GM18520 (cell line): ENCODE measurements around the gene ASPA.

Experiments used
- ATAC-seq: cut with Tn5 transposase; IDR thresholded peaks from one replicate; pipeline ENCODE4 v1.9.1; 2021; ENCODE audit not compliant: unreplicated experiment

ASPA gene

DNA sequence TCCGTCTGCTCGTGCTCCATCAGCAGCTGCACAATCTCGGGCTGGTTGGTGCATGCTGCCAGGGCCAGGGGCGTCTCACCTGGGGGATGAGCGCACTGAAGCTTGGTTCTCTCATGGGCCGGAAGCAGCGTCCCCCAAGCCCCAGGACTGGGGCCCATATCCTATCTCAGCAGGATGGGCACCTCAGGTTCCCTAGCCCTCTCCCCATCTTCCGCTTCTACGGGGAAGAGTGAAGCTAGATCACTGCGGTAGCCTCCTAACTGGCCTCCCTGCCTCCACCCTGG lies 57.0 kb downstream of the ASPA start:
- no peak for ATAC-seq

DNA sequence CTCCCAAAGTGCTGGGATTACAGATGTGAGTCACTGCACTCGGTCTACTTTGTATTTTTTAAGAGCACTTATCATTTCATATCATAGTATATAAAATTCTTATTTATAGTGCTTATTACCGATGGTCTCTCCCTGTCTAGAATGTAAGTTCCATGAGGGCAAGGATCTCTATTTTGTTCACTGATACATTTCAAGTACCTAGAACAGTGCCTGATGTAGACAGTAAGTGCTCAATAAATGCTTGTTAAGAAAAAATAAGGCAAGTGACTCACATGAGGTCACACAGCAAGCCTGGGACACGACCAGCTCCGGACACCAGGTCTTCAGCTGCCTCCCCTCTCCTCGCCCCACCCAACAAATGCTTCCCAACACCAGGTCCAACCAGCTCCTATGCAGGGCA lies 58.0 kb downstream of the ASPA start:
- no peak for ATAC-seq

DNA sequence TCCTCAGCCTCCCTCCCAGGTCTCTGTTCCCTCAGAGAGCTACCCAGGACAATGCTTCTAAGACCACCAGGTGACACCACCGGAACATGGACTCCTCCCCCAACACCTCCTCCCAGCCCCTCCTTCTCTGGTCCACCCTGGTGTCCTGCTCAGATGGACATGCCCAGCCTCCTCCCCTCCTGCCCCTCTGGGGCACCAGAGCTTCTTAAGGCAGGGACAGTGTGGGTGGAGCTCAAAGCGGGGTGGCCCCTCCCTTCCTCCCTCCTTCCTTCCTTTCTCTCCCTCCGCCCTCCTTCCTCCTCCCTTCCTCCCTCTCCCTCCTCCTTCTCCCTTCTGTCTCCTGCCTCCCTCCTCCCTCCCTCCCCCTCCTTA lies 59.1 kb downstream of the ASPA start:
- ATAC-seq: no peak

DNA sequence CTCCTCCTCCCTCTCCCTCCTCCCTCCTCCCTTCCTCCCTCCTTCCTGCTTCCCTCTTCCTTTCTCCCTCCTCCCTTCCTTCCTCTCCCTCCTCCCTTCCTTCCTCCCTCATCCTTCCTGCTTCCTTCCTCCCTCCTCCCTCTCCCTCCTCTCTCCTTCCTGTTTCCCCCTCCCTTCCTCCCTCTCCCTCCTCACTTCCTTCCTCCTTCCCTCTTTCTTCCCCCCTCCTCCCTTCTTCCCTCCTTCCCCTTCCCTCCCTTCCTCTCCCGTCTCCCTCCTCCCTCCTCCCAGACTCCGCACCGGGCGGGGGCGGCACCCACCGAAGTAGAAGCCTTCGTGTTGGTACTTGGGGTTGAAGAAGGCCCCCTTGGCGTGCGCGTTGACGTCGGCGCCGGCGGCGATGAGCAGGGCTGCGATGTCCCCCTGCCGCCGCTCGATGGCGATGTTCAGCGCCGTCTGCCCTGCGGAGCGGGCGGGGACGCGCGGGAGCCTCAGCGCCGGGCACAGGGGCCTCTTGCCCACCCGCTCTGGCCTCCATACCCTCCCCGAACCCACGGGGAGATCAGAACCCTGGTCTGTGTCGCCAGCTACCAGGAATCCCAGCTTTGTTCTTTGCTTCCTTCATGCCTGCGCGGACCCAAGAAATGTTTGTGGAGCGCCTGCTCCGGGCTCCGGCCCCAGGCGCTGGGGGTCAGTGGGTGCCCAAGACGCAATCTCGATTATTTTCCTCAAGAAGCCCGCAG lies 59.6 kb downstream of the ASPA start:
- ATAC-seq: no peak

DNA sequence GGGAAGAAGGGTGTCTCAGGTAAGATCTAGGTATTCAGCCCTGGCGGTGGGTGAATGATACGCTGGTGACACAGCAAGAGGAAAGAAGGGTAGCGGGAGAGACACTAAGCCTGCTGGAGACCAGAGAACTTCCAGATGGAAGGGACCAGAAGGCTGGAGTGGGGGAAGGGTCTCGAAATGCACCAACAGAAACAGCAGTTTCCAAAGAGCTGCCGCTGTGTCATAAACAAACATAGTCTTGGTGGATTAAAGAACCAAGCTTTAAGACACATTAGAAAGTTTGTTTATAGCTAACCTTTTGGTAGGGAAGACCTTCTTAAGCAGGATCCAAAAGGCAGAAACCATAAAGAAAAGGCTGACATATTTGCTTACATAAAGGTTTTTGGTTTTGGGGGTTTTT lies 60.9 kb downstream of the ASPA start:
- no peak for ATAC-seq

DNA sequence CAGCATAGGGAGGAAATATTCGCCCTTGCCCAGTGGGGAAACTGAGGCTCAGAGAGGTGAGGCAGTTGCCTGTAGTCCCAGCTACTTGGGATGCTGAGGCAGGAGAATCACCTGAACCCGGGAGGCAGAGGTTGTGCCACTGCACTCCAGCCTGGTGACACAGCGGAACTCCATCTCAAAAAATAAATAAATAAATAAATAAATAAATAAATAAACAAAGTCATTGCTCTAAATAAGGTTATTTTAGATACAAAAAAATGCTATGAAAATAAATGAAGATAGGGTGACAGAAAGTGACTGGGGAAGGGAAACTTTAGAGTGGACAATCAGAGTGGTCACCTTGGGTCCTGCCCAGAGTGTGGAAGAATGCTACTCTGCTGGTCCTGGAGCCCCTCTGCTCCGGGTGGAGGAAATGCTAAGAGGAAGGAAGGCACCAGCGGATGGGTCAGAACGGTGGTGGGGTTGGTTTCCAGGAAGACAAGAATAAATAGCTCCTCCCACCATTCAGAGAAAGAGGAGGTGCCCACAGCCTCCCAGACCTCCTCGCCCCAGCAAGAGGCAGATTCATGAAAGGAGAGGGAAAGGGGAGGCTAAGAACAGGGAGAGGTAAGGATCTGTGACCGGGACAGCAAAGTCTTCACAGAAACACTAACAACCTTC lies 64.2 kb downstream of the ASPA start:
- ATAC-seq: no peak

DNA sequence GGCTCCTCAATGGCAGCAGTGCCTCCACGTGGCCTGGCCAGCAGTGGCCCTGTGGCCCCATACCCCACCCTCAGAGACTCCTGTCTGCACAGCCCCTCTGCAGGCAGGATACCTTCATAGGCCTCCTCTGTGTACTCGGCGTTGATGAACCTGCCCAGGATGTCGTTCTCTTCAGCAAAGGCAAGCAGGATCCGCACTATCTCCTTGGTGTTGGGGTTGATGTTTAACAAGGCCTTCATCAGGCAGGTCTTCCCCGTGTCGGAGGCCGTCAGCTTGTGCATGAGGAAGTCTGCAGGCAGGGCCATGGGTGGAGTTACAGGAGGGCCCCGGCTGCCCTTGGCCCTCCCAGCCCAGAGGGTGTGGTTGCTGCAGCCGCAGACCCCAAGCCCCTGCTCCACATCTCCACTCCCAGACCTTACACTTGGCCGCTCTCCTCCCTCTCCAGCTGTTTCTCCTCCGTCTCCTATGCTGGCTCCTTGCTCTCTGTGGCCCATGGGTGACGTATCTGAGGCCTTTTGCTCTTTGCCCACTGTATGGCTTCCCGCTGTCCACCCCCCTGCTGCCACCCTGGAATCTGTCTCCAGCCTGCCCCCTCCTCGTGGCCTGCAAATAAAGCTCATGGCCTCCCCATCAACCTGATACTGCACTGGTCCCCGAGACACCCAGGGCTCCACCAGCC lies 66.8 kb downstream of the ASPA start:
- ATAC-seq: no peak

DNA sequence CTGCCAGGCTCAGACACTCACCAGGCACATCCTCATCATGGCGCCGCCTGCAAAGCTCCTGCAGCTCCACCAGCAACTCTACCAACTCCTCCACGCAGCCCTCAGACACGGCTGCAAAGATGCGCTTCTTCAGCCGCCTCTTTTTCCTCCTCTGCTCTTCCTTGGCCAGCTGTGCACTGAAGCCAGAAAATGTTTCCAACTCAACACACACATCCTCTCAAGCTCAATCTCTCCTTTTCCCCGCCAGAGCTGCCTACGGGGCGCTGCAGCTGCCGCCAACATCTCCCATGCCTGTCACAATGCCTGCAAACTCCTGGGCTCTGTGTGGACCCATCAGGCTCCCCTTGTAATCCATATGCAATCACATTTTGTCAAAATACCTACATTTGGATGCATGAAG lies 67.7 kb downstream of the ASPA start:
- no peak for ATAC-seq

DNA sequence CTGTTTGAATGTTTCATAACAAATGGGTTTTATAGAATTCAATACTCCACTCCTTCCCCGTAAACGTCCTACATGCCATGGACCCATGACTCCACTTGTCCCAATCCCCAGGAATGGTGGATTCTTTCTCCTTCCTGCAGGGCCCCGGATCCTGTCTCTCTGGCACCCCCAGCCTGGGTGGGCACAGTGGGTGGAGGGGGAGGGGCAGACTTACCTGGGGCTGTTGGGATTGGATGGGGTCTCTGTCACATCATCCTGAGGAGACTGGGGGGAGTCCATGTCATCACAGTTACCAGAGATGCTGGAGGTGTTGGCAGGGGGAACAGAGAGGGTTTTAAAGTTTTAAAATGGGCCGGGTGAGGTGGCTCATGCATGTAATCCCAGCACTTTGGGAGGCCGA lies 68.6 kb downstream of the ASPA start:
- ATAC-seq: no peak

DNA sequence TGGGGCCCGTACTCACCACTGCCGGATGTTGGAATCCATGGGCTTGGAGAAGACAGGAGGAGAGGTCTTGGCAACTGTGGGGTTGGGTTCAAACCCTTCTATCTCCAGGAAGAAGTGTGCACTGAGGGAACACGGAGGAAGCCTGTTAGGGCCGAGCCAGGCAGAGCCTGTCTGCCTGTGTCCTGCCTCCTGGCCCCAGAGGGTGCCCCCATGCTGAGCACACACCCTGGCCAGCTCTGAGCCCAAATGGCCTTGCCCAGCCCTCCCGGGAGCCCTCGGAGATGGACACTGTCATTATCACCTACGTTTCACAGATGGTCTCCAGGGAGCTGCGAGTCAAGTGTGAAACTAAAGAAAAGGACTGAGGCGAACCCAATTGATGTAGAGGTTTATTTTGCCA lies 69.4 kb downstream of the ASPA start:
- no peak for ATAC-seq

DNA sequence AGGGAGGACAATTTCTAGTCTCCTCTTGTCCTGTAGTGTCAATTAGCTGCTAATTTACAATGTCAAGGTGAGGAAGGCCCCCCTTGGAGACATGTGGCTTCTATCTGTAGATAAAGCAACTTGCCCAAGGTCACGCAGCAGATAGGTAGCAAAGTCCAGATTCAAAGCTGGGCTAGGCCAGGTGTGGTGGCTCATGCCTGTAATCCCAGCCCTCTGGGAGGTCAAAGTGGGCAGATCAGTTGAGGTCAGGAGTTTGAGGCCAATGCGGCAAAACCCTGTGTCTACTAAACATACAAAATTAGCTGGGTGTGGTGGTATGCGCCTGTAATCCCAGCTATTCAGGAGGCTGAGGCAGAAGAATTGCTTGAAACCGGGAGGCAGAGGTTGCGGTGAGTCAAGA lies 70.7 kb downstream of the ASPA start:
- ATAC-seq: no peak

DNA sequence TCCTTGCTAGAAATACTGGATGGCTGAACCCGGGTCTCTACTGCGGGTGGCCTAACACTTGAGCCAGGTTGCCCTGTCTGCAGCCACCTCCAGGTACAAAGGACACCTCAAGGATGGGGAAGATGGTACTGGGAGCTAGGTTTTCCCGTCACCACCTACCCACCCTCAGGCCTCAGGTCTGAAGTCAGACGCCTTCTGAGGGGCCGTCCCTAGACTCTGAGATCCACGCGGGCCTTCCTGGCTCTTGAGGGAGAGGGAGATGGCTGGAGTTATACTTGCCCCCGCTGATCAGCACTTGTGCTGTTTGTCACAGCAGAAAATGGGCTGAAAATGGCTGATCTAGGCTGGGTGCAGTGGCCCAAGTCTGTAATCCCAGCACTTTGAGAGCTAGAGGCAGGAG lies 71.2 kb downstream of the ASPA start:
- no peak for ATAC-seq

DNA sequence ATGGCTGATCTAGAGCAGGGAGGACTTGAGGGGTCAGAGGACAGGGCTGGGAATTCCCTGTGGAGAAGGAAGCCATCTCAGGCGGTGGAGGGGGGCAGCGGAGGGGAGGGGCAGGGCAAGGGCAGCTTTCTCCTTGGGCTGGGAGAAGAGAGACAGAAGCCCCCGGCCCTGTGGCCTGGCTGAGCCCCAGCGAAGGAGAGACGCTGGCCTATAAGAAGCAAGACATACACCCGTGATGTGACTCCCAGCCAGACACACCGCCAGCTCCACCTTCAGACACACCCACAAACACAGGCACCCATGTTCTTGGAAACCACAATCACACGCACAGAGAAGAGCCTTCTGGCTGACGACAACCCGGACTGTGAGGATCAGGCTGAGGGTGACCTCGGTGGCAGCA lies 71.8 kb downstream of the ASPA start:
- no peak for ATAC-seq

DNA sequence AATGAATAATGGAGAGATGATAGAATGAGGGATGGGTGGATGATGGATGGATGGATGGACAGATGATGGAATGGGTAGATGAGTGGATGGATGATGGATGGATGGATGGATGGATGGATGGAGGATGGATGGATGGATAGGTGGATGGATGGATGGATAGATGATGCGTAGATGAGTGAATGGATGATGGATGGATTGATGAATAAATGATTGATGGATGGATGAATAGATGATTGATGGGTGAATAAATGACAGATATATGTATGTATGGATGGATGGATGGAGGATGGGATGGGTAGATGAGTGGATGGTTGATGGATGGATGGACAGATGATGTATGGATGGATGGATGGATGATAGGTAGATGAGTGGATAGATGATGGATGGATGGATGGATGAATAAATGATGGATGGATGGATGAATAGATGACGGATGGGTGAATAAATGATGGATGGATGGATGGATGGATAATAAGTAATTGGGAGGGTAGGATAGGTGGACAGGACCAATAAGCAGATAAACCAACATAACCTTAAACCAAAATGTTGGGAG lies 73.9 kb downstream of the ASPA start:
- ATAC-seq: no peak

DNA sequence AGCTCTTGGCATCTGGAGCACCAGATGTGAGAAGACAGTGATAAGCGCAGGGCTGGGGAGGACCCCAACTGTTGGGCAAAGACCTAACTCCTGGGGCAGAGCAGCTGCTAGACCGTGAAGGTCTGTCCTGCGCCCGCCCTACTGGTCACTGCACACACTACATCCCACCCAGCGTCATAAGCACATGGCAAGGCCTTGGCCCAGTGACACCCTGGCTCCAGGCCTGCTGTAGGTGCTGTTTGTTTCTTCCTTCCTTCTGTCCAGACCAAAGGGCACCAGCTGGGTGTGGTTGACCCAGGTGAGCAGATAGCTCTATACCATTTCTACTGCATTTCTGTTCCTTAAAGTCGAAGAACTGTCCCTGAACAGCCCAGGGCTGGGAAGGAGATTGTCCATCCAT lies 75.4 kb downstream of the ASPA start:
- no peak for ATAC-seq

DNA sequence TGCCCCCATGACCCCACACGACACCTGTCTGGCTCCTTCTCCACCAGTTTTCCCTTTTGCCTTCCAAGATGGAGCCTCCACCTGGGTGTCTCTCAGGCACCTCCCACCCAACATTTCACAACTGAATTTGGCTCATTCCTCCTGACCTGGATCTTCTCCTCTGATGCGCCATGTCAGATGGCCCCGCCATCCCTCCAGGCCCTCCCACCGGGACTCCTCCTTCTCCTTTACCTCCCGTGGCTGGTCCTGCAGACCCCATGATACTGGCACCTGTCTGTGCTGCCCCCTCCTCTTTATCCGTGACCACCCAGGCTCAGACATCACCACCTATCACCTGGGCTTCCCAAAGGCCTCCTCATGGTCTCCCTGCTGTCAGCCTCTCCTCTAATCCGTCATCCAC lies 77.1 kb downstream of the ASPA start:
- ATAC-seq: no peak
